HL-60/S4 (cell line): ENCODE measurements around the gene GHSR.

Source experiments
- in situ Hi-C: fragments of 300-500 bp; cut with MboI; formaldehyde crosslinking; loops from 2 replicates; pipeline ENCODE4 v1.14.3; 2022; ENCODE audit warnings: low sequenced_read_pairs

Gene GHSR

GRCh38 chr3:172438186-172438585 lies 10.1 kb downstream of the GHSR start:
- in situ Hi-C loops = no loop called here

- in situ Hi-C loops = no loop called here
These were observed 10.5 kb downstream of the GHSR start for GRCh38 chr3:172437713-172438112.

GRCh38 chr3:172415323-172415722 lies 32.9 kb downstream of the GHSR start:
- in situ Hi-C loops = no loop called here

- in situ Hi-C loops = no loop called here
These were observed 36.7 kb downstream of the GHSR start for GRCh38 chr3:172411478-172411947.

- in situ Hi-C loops = no loop called here
These were observed 37.4 kb downstream of the GHSR start for GRCh38 chr3:172410702-172411477.

- in situ Hi-C loops = no loop called here
These were observed 40.4 kb downstream of the GHSR start for GRCh38 chr3:172407872-172408271.

- in situ Hi-C loops = no loop called here
These were observed 42.3 kb downstream of the GHSR start for GRCh38 chr3:172405914-172406313.

GRCh38 chr3:172404237-172404962 lies 43.9 kb downstream of the GHSR start:
- in situ Hi-C loops = no loop called here

GRCh38 chr3:172402892-172403643 lies 45.2 kb downstream of the GHSR start:
- in situ Hi-C loops = no loop called here

GRCh38 chr3:172402090-172402489 lies 46.2 kb downstream of the GHSR start:
- in situ Hi-C loops = no loop called here

- in situ Hi-C loops = no loop called here
These were observed 49.8 kb downstream of the GHSR start for GRCh38 chr3:172398484-172398883.

GRCh38 chr3:172397716-172398405 lies 50.4 kb downstream of the GHSR start:
- in situ Hi-C loops = no loop called here

- in situ Hi-C loops = no loop called here
These were observed 51.9 kb downstream of the GHSR start for GRCh38 chr3:172396400-172396799.

GRCh38 chr3:172394692-172395091 lies 53.6 kb downstream of the GHSR start:
- in situ Hi-C loops = no loop called here
